A549 (cell line): ENCODE measurements around the gene GRID1. TPM values are rescaled to one million over a fixed set of nuclear protein-coding genes. Genes with fewer than 3 reads are reported as not detected.

Experiments used
- ATAC-seq, 2 experiments: fragments of 200-7000 bp in 1 of 2; fragments of >200 bp in 1 of 2; cut with Nextera tagmentation in 1 of 2; cut with Tn5 transposase in 1 of 2; 3 replicates each; pipeline versions ENCODE4 v1.8.0 to v1.9.1; 2018 to 2020; ENCODE audit warnings: mild to moderate bottlenecking in 1 of 2, moderate library complexity in 1 of 2
- CTCF ChIA-PET: fragments of 300-600 bp; sonication (Branson Sonifier 250); formaldehyde crosslinking; extraction: SDS; loops from one replicate; lab custom pipeline; 2021; ENCODE audit warnings: antibody characterized with exemption, inconsistent platforms; lab: Yijun Ruan, JAX
- POLR2A ChIA-PET: fragments of 350-600 bp; formaldehyde crosslinking; extraction: SDS; loops from one replicate; lab custom pipeline; 2021; ENCODE audit warnings: antibody characterized with exemption, inconsistent platforms; lab: Yijun Ruan, JAX
- DNase-seq, 2 experiments: peaks; one replicate each; pipeline versions ENCODE4 v3.0.0 to v3.0.0-alpha.2; 2011 to 2016; ENCODE audit warnings: low read depth in 1 of 2, low spot score in 1 of 2
- FAIRE-seq: peaks from 2 replicates; lab custom pipeline; 2011; peaks lifted over from hg19 to GRCh38; lab: Jason Lieb, UNC
- H3K27ac ChIP-seq, 2 experiments: fragments of >200 bp; sonication (Bioruptor Twin); formaldehyde crosslinking; 3 replicates each; pipeline ENCODE4 v1.5.1; 2016 to 2017
- H3K4me1 ChIP-seq: fragments of >200 bp; sonication (Bioruptor Twin); formaldehyde crosslinking; 3 replicates; pipeline ENCODE4 v1.6.1; 2016
- H3K4me2 ChIP-seq: fragments of >200 bp; sonication (Bioruptor Twin); formaldehyde crosslinking; 3 replicates; pipeline ENCODE4 v1.6.1; 2016
- H3K4me3 ChIP-seq: fragments of >200 bp; sonication (Bioruptor Twin); formaldehyde crosslinking; 3 replicates; pipeline ENCODE4 v1.5.1; 2016
- H3K9me3 ChIP-seq: fragments of >200 bp; sonication (Bioruptor Twin); formaldehyde crosslinking; 3 replicates; pipeline ENCODE4 v1.6.1; 2016
- CBX8 ChIP-seq: fragments of 200-600 bp; sonication (generic); IDR thresholded peaks from 2 replicates; pipeline ENCODE4 v1.6.1; 2016
- CTCF ChIP-seq: fragments of >200 bp; sonication (Bioruptor Twin); formaldehyde crosslinking; IDR thresholded peaks from 3 replicates; pipeline ENCODE4 v1.5.1; 2016
- EHMT2 ChIP-seq: fragments of 200-600 bp; sonication (generic); IDR thresholded peaks from 2 replicates; pipeline ENCODE4 v1.6.1; 2016; ENCODE audit warnings: antibody characterized with exemption, low read depth, mild to moderate bottlenecking, moderate library complexity
- EP300 ChIP-seq, 2 experiments: fragments of >200 bp; sonication (Bioruptor Twin); formaldehyde crosslinking; IDR thresholded peaks; 2 replicates in 1 of 2; 3 replicates in 1 of 2; pipeline ENCODE4 v1.6.1; 2016 to 2017
- GATA3 ChIP-seq: IDR thresholded peaks from 2 replicates; pipeline ENCODE4 v1.6.1; 2012; ENCODE audit warnings: borderline replicate concordance
- HDAC2 ChIP-seq: fragments of 200-600 bp; sonication (generic); IDR thresholded peaks from 2 replicates; pipeline ENCODE4 v1.6.1; 2016
- HES2 ChIP-seq: fragments of >200 bp; sonication (Bioruptor Twin); formaldehyde crosslinking; IDR thresholded peaks from 2 replicates; pipeline ENCODE4 v1.6.1; 2016
- HEYL ChIP-seq: fragments of 250-450 bp; sonication (Bioruptor Pico); IDR thresholded peaks from 2 replicates; pipeline ENCODE4 v1.8.0; 2021; ENCODE audit warnings: mild to moderate bottlenecking, moderate library complexity
- HMGXB4 ChIP-seq: fragments of 250-450 bp; sonication (Bioruptor Pico); IDR thresholded peaks from 2 replicates; pipeline ENCODE4 v1.5.0; 2021; ENCODE audit warnings: mild to moderate bottlenecking, moderate library complexity, borderline replicate concordance
- JUNB ChIP-seq: fragments of >200 bp; sonication (Bioruptor Twin); formaldehyde crosslinking; IDR thresholded peaks from 2 replicates; pipeline ENCODE4 v1.6.1; 2016
- MAX ChIP-seq: IDR thresholded peaks from 2 replicates; pipeline ENCODE4 v1.6.1; 2012
- MYC ChIP-seq: IDR thresholded peaks from 2 replicates; pipeline ENCODE4 v1.6.1; 2012; ENCODE audit warnings: mild to moderate bottlenecking, inconsistent platforms, low read length, improper control_type of control experiment, borderline replicate concordance
- POLR2AphosphoS2 ChIP-seq: conservative IDR thresholded peaks from 2 replicates; pipeline ENCODE4 v1.6.1; 2012; ENCODE audit warnings: low read length, improper control_type of control experiment, inconsistent platforms
- RARB ChIP-seq: fragments of 250-450 bp; sonication (Bioruptor Pico); IDR thresholded peaks from 2 replicates; pipeline ENCODE4 v1.8.0; 2021; ENCODE audit warnings: mild to moderate bottlenecking, moderate library complexity
- RCOR1 ChIP-seq: fragments of 150-350 bp; IDR thresholded peaks from 2 replicates; pipeline ENCODE4 v1.6.1; 2014; ENCODE audit warnings: antibody characterized with exemption, low read length, low read depth
- SREBF2 ChIP-seq: fragments of 450-650 bp; IDR thresholded peaks from 2 replicates; pipeline ENCODE4 v1.6.1; 2014; ENCODE audit warnings: mild to moderate bottlenecking, moderate library complexity
- TFCP2L1 ChIP-seq: fragments of 250-450 bp; sonication (Bioruptor Pico); IDR thresholded peaks from 2 replicates; pipeline ENCODE4 v1.5.0; 2021; ENCODE audit warnings: mild to moderate bottlenecking
- ZC3H11A ChIP-seq: fragments of 450-650 bp; IDR thresholded peaks from 2 replicates; pipeline ENCODE4 v1.6.1; 2014; ENCODE audit warnings: antibody characterized with exemption, mild to moderate bottlenecking
- ZFP36 ChIP-seq: fragments of 450-650 bp; IDR thresholded peaks from 2 replicates; pipeline ENCODE4 v1.6.1; 2014; ENCODE audit warnings: borderline replicate concordance; ENCODE audit not compliant: partially characterized antibody
- ZNF302 ChIP-seq: fragments of 250-450 bp; sonication (Bioruptor Pico); IDR thresholded peaks from 2 replicates; pipeline ENCODE4 v1.9.0; 2021; ENCODE audit warnings: inconsistent platforms, mild to moderate bottlenecking, moderate library complexity
- WGBS: methylation state at CpG from one replicate; pipeline ENCODE4 v1.1.6; 2017; ENCODE audit errors: missing lambda C conversion rate; 5-methylcytosine and 5-hydroxymethylcytosine counted together
- polyA plus RNA-seq, 4 experiments: library from polyadenylated mRNA; depleted of rRNA in 3 of 4; stranded (reverse); fragments of >200 nt; fragmentation: RNase III in 1 of 4; extraction: RNeasy Plus Mini Kit Qiagen cat#74134 plus additional on column Dnase treatment in 1 of 4; gene quantifications; 2 replicates in 3 of 4; 3 replicates in 1 of 4; pipeline ENCODE4 v1.2.3, GENCODE V29; 2011 to 2017

GRID1 gene
- polyA plus RNA-seq, 2 of the 4 experiments (the other 2 are of a cell fraction), result 0.14 to 0.30 TPM

- H3K9me3 ChIP-seq, result no peaks in the 10 kb centered on the region
- no peak for FAIRE-seq
- no peak for DNase-seq
- no peak overlapping the region for H3K4me3 ChIP-seq
- no peak for ATAC-seq
- no peak for TF ChIP-seq TFCP2L1 (CRISPR knock-in tag)
- TF ChIP-seq EHMT2, result no peak
- no peak for TF ChIP-seq ZNF302
- TF ChIP-seq SREBF2, result no peak
- no peak for TF ChIP-seq RARB (CRISPR knock-in tag)
- TF ChIP-seq JUNB, result no peak
- TF ChIP-seq CBX8, result no peak
- TF ChIP-seq ZC3H11A, result no peak
- TF ChIP-seq MAX, result no peak
- no peak for TF ChIP-seq CTCF
- TF ChIP-seq POLR2AphosphoS2, result no peak
- TF ChIP-seq ZFP36, result no peak
- no peak for TF ChIP-seq HEYL (CRISPR knock-in tag)
- no peak for TF ChIP-seq HMGXB4
- TF ChIP-seq HDAC2, result no peak
- no peak for TF ChIP-seq RCOR1
- TF ChIP-seq EP300 (IDR thresholded peaks at IDR 0.05), result no peak
- no peak for TF ChIP-seq MYC
- POLR2A ChIA-PET, result no interaction called here
- CTCF ChIA-PET, result interaction anchor here (1.4 kb wide), 1 partner anchor 32 kb away, joined by 3 read pairs; no protein-coding TSS in a partner anchor
- no peak overlapping the region for H3K27ac ChIP-seq
- WGBS, result 56% methylated on average over 15 of the region's 15 CpGs
- no peaks in the 10 kb centered on the region for H3K4me1 ChIP-seq
- H3K4me2 ChIP-seq, result no peak overlapping the region
Measured at GRCh38 chr10:86170255-86171108, 196.1 kb downstream of the GRID1 start.

- Histone ChIP-seq H3K4me3 (no peak overlapping the region), H3K9me3 (no peaks in the 10 kb centered on the region), H3K4me1 (no peaks in the 10 kb centered on the region), H3K4me2 (no peak overlapping the region), H3K27ac (no peak overlapping the region)
- ATAC-seq (no peak), FAIRE-seq (no peak), DNase-seq (no peak)
- ChIA-PET POLR2A (no interaction called here), CTCF (interaction anchor here (1.4 kb wide), 1 partner anchor 31 kb away, joined by 3 read pairs; no protein-coding TSS in a partner anchor)
- 55% methylated on average over 10 of the region's 10 CpGs for WGBS
- TF ChIP-seq GATA3 (no peak), HEYL (CRISPR knock-in tag) (no peak), SREBF2 (no peak)
Measured at GRCh38 chr10:86169506-86170254, 196.9 kb downstream of the GRID1 start.

- H3K4me1 ChIP-seq, result no peaks in the 10 kb centered on the region
- POLR2A ChIA-PET, result no interaction called here
- H3K9me3 ChIP-seq, result no peaks in the 10 kb centered on the region
- CTCF ChIA-PET, result no interaction called here
- no peak overlapping the region for H3K4me2 ChIP-seq
- 80% methylated on average over 4 of the region's 4 CpGs for WGBS
- FAIRE-seq (no peak), ATAC-seq (no peak), DNase-seq (no peak)
- TF ChIP-seq POLR2AphosphoS2, result no peak
- TF ChIP-seq HES2, result no peak
- H3K27ac ChIP-seq, result no peak overlapping the region
- no peak overlapping the region for H3K4me3 ChIP-seq
Measured at GRCh38 chr10:86169066-86169465, 197.5 kb downstream of the GRID1 start.
